GM18499 (cell line): ENCODE data around the gene PSORS1C1.
"Not testable (repeated sequence)": the region's sequence is repeated elsewhere in the genome, so short reads cannot be mapped to it uniquely, and the experiment has no call there.

Source experiments
- ATAC-seq: cut with Tn5 transposase; IDR thresholded peaks from one replicate; pipeline ENCODE4 v1.9.1; 2021; ENCODE audit warnings: moderate number of reproducible peaks; ENCODE audit not compliant: insufficient read depth, unreplicated experiment

The PSORS1C1 gene, protein sequence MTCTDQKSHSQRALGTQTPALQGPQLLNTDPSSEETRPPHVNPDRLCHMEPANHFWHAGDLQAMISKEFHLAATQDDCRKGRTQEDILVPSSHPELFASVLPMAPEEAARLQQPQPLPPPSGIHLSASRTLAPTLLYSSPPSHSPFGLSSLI

GRCh38 chr6:31114541-31114878 is at the start of gene PSORS1C1:
Gene PSORS1C1 (plus strand): TSS chr6:31114800. CDS start chr6:31129633, 14,833 bp downstream.
- no peak for ATAC-seq

- no peak for ATAC-seq
Observed at GRCh38 chr6:31065556-31065955, 49.0 kb upstream of the PSORS1C1 start.

DNA sequence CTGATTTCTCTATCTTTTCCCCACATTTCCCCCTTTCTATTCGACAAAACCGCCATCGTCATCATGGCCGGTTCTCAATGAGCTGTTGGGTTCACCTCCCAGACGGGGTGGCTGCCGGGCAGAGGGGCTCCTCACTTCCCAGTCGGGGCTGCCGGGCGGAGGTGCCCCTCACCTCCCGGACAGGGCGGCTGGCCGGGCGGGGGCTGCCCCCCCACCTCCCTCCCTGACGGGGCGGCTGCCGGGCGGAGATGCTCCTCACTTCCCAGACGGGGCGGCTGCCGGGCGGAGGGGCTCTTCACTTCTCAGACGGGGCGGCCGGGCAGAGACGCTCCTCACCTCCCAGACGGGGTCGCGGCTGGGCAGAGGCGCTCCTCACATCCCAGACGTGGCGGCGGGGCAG is 47.6 kb upstream of the PSORS1C1 start:
- not testable (repeated sequence) for ATAC-seq

- ATAC-seq: not testable (repeated sequence)
Observed at GRCh38 chr6:31067891-31068668, 46.5 kb upstream of the PSORS1C1 start.

GRCh38 chr6:31068669-31069340 is 45.8 kb upstream of the PSORS1C1 start:
- no peak for ATAC-seq

DNA sequence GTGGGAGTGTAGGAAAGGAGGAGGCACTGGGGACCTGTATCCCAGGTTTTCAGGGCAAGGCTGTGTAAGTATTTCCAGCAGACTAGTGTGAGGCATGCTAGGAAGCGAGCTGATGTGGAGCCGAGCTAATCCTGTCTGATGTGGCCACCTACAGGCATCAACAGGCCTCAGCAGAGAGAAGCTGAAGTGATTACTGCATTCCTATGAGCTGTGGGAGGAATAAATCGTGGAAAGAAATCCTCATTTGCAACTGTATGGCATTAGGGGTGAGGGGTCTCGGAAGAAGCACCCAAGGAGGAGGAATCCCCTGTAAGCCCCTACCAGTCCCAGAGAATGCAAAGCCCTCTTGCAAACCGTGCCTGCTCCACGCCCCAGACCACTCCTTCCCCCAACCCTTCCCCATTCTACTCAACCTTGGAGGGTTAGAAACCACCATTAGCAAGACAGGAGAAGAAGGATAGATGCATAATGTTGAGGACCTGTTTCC is 43.8 kb upstream of the PSORS1C1 start:
- no peak for ATAC-seq

DNA sequence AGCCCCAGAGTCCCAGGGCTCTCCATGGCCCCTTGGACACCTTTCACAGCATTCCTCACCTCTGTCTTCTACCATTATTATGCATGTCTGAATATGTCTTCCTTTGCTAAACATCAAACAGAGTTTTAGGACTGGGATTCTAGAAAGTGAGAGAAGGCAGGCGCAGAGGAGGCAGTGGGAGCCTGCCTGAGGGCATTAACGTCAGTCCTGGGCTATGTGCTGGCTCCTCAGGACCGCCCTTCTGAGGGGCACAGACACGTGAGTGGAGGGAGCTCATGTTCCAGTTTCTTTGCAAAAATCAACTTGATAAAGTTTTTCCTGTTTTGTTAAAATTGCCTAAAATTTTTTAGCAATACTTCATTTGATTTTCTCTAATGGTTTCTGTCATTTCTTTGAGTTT is 40.2 kb upstream of the PSORS1C1 start:
- no peak for ATAC-seq

DNA sequence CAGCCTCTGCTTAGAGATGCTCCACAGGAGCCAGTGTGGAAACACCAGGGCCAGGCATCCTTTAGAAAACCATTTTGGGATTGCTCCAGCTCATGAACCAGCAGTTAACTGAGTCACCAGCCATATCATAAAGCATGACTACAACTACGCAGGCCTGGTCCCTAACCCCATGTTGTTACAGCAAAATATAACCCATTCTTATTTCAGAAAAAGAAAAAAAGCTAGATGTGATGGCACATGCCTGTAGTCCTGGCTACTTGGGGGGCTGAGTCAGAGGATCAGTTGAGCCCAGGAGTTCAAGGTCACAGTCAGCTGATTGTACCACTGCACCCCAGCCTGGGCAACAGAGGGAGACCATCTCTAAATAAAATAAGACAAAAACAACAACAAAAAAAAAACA is 39.1 kb upstream of the PSORS1C1 start:
- no peak for ATAC-seq

DNA sequence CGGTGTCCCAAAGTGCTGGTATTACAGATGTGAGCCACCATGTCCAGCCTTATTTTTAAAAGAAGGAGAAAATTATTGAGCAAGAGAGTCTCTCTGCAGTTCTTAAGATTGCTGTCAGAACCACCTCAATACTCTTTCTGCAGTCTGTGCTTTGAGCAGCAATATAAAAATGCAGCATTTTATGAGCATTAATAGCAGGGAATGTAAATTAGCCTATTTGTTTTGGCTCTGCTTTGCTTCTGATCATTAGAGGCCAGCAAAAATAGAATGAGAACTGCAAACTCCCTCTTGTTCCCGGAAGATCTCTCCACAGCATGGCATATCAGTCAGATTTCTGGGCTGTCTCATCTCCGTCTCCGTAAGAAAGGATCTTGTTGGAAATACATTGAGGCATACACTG is 38.0 kb upstream of the PSORS1C1 start:
- ATAC-seq: no peak

DNA sequence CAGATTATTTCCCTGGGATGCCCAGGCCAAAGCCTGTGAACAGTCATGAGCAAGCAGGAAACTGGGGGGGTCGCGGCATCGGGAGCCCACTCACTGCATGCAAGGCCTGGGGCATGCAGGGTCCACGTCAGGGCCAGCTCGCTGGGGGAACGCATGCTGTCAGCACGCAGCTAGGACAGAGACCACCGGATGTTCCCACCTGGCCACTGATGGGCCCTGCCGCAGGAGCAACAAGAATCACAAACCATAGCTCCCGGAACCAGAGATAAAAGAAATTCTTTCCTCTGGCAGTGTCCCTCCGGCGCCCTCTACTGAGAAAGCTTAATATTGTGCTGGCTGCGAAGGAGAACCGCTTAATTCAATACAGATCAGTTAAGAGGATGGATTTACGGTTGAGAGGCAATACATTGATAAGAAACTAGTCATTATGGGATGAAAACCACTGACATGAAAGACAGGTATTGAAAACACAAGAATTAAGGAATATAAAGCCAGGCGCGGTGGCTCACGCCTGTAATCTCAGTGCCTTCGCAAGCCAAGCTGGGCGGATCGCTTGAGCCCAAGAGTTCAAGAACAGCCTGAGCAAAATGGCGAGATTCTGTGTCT is 34.8 kb upstream of the PSORS1C1 start:
- ATAC-seq: no peak

DNA sequence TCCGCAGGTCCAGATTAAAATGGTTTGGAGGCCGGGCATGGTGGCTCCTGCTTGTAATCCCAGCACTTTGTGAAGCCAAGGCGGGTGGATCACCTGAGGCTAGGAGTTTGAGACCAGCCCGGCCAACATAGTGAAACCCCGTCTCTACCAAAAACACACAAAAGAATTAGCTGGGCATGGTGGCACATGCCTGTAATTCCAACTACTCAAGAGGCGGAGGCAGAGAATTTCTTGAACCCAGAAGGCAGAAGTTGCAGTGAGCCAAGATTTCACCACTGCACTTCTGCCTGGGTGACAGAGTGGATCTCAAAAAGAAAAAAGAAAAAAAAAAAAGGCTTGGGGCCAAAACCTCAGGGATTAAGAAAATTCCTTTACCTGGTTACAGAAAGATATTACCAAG is 32.7 kb upstream of the PSORS1C1 start:
- no peak for ATAC-seq

DNA sequence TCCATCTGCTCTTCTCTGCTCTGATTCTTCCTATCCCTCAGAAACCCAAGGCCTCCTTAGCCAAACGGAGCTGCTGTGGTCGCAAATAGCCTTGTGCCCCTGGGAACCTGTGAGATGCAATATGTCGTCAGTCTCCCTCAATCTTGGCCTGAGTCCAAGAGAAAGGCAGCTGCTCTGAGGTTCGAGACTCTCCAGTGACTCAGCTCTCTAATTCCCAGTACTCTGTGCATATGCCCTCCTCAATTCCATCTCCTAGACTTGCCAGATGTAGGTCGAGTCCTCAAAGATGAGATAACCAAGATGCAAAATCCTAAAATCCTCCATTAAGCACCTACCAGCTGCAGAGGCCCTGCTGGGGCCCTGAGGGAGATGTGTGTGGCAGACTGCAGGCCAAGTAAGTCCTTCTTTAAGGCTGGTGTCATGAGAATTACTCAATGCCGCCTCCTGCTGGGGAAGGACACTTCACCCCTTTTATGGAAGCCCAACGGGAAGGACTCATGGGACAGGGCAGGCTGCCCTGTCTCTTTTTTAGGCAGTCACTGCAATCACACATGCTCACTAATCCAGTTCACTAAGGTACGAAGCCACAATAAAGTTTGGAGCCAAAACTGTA is 30.8 kb upstream of the PSORS1C1 start:
- ATAC-seq: no peak

GRCh38 chr6:31086788-31087440 is 27.7 kb upstream of the PSORS1C1 start:
- ATAC-seq: no peak

DNA sequence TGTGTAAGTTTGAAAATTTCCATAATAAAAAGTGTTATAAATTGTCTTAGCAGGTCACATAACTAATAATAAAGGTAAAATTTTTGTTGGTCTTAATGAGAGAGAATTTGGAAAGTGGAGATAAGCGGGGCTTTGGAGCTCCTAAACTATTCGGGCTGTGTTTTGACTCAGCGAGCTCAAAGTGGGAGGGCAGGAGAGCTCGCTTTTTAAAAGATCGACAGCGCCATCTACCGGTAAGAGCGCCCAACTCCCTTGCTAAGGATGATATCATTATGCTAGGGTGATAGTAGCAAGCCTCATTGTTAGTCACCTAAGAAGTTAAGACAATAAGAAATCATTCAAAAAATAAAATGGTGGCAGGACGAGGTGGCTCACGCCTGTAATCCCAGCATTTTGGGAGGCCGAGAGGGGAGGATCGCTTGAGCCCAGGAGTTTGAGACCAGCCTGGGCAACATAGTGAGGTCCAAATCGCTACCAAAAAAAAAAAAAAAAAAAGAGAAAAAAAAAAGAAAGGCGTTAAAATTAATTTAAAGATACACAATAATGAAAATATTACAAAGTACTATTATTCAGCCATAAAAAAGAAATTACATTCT is 27.0 kb upstream of the PSORS1C1 start:
- peak; percentile 52 for ATAC-seq

DNA sequence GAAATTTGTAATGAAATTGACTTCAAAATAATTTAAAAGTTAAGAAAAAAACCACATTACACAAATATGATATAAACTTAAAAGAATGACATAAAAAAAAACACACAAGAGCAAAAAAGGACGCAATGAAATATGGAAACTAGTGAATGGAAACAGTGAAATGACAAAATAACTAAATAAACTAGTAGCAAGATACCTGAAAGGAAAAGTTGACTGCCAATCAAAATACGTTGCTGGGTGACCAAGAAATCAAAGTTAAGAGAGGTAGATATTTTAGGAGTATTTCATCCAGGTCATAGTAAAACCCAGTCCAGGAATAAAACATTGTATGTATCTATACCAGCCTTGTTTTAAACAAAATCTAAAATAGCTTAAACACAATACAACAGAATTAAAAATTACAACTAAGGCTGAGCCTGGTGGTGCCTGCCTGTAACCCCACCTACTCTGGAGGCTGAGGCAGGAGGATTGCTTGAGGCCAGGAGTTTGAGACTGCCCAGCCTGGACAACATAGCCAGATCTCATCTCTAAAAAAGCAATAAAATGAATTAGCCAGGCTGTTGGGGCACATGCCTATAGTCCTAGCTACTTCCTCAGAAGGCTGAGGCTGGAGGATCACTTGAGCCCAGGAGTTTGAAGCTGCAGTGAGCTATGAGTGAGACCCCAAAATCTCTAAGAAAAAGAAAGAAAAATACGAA is 24.2 kb upstream of the PSORS1C1 start:
- no peak for ATAC-seq

- ATAC-seq: no peak
Observed at GRCh38 chr6:31090973-31091364, 23.6 kb upstream of the PSORS1C1 start.

DNA sequence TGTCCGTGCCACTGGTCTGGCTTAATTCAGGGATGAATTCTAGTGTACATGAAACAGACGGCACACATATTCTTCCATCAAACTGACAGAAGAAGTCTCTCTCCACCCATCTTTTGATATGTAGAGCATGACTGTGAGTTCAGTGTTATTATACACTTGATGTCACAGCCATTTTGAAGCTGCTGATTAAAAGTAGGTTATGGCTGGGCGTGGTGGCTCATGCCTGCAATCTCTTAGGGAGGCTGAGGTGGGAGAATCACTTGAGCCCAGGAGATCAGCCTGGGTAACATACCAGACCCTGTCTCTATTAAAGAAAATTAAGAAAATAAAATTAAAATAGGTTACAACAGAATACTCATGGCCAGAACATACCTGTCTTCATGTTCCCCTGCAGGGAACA is 22.9 kb upstream of the PSORS1C1 start:
- no peak for ATAC-seq

- ATAC-seq: no peak
Observed at GRCh38 chr6:31092238-31092637, 22.4 kb upstream of the PSORS1C1 start.
